ENCODE results near the gene GPAM.

GRCh38 chr10:112214298-112214926 is 30.8 kb upstream of the GPAM start:
- TF ChIP-seq CTCF (IDR thresholded peaks at IDR 0.05) (no peak), POLR2A (IDR thresholded peaks at IDR 0.05) (no peak), POLR2AphosphoS5 (IDR thresholded peaks at IDR 0.05) (no peak), EP300 (IDR thresholded peaks at IDR 0.05; ENCODE audit: low read depth) (no peak)

All from transverse colon (tissue), 4 donors.